GM18951 (cell line): ENCODE data around the gene CFAP92.

Experiments used
- POLR2A ChIP-seq: IDR thresholded peaks from 4 replicates; pipeline ENCODE4 v1.6.1; 2011; ENCODE audit warnings: mild to moderate bottlenecking; ENCODE audit not compliant: insufficient read length, insufficient read depth; ENCODE audit errors: extremely low read depth
- in situ Hi-C: fragments of 300-500 bp; cut with MboI; formaldehyde crosslinking; loops from one replicate; pipeline ENCODE4 v1.12.0; 2022; ENCODE audit warnings: low sequenced_read_pairs, mixed read lengths, inconsistent platforms; ENCODE audit not compliant: unreplicated experiment

The CFAP92 gene, protein sequence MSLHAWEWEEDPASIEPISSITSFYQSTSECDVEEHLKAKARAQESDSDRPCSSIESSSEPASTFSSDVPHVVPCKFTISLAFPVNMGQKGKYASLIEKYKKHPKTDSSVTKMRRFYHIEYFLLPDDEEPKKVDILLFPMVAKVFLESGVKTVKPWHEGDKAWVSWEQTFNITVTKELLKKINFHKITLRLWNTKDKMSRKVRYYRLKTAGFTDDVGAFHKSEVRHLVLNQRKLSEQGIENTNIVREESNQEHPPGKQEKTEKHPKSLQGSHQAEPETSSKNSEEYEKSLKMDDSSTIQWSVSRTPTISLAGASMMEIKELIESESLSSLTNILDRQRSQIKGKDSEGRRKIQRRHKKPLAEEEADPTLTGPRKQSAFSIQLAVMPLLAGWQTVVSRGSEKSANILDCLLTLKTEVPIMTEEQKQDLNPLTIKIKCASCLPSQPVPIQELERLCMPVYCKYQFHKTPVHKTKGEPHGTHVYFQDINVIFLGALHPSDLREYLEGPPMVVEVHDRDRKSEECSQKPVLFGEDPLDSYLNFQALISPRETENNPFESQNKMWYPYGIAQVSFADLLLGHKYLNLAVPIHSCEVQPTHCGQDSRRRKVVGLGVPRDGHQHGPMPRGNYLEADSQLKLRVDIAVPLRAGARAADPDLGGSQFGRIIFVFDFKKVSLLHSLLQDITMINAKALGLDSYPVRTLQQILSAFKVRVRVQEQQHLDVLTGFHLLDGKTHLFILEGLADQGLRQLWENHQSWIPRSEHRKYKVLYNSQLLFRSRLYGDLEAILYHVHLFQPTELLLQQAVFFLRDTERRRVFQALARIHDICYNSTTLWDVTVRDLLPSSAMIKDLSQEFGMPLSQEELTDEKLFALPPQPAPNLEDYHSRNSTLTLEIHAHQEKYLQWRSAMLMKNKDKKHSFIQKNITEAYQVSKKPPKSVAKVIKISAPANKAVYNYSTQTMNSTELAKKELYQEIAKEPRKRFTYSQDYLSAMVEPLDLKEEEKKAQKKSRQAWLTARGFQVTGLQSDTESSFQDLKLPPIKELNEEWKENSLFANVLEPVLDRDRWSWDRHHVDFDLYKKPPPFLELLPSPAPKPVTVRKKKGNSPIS

DNA sequence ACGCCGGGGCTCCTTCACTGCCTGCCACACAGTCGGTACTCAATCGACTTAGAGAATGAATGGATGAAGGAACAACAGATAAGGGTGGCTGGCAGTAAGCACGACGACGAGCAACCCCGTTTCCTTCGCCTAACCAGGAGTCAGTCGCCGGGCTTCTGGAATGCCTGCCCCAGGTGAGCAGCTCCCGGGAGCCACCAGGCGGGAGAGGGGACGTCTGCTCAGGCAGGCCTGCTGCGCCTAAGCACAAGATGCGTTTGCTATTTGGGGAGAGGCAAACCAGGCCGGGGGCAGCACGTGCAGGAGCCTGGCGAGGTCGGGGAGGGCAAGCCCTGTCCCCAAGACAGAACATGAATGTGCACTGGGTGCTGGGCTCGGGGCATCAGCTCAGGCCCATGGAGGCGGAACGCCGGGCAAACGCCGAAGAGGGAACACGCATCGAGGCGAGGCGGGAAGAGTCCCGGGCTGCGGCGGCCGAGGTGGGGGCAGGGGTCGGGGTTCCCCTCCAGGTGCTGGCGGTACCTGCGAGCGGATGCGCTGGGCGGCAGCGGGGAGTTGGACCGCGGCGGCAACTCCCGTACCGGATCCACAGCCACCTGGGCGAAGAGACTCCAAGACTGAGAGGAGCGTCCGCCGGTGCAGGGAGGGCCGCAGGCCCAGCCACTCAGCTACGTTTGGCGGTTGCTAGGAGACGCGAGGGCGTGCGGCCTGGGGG lies at the start of gene CFAP92:
CFAP92 (minus strand) TSS at position 616 of the 712 bp plus-strand sequence. CDS start 772 bp downstream, outside the sequence.
- TF ChIP-seq POLR2A = no peak

DNA sequence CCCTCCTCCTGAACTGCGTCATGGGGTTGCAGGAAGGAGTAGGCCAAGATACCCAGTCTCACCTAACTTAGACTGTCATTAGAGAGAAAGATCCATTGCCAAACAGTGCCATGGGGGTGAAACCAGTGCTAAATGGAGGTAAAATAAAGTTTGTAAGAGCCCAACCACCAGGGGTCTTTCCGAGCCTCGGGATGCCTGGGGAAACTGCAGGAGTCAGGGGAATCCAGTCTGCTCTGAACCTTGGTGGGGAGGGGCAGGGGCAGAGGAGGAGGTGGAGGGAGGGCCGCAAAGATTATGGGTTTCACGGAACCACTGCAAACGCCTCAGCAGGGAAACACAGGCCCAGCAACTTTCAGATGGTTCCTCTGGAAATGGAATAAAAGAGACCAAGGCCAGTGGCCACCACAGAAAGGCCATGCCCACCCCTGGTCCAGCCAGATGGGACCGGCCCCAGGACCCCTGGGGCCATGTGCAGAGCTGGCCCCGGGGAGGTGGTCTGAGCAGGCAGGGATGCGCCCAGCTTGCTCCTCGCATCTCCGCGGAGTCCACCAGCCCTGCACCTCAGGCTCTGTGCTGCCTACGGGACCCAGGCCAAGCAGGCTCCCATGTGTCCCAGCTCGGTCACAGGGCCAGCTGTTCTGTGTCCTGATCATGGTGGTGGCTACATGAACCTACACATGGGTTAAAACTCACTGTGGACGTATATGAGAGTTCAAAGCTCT lies 46.9 kb upstream of the CFAP92 start:
- in situ Hi-C loops = no loop called here
- TF ChIP-seq POLR2A = no peak

More for the DNA sequence above, at the start of gene CFAP92:
- in situ Hi-C loops = no loop called here

DNA sequence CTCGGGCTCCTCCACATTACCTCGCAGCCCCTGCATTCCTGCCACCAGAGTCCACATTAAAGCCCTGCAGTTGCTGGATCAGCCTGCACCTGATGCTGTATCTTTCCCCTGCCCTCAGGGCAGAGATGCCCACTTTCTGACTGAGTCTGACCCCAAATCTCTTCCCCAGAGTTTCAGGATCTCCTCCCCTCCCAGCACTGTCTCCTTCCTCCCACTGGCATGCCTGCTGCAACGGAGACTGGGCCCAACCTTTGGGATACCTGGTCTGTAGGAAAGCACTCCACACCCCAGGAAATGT lies 46.1 kb upstream of the CFAP92 start:
- in situ Hi-C loops = no loop called here
- TF ChIP-seq POLR2A = no peak

DNA sequence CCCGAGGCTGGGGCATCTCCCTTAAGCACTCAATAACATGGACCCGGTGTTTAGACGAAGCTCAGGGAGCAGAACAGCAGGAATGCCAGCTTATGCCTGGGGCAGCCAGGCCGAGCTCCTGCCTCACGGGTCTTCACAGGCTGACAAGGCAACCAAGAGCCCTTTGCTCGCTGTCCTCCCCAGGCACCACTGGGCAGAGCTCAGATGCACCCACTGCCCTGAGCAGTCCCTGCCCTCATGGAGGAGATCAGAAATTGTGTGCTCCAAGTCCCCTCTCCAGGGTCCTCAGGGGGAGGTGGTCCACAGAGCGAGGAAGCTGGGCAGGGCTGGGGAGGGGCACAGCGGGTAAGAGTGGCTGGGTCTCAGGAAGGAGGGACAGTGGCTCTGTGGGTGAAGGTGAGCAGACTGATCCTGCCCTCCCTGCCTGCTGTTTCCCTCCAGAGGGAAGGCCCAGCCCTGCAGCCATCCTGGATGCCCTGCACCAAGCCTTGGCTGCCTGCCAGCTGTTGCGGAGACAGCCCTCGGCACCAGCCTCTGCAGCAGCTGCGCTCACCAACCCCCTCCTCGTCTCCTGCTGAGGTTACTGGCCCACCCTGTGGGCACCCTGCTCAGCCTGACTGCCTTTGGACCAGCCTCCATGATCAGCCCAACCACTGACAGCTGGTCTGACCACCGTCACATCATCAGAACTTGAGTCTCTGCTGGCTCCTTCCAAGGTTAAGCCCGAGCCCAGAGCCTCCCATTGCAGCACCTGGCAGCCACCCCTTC lies 45.6 kb upstream of the CFAP92 start:
- in situ Hi-C loops = no loop called here

DNA sequence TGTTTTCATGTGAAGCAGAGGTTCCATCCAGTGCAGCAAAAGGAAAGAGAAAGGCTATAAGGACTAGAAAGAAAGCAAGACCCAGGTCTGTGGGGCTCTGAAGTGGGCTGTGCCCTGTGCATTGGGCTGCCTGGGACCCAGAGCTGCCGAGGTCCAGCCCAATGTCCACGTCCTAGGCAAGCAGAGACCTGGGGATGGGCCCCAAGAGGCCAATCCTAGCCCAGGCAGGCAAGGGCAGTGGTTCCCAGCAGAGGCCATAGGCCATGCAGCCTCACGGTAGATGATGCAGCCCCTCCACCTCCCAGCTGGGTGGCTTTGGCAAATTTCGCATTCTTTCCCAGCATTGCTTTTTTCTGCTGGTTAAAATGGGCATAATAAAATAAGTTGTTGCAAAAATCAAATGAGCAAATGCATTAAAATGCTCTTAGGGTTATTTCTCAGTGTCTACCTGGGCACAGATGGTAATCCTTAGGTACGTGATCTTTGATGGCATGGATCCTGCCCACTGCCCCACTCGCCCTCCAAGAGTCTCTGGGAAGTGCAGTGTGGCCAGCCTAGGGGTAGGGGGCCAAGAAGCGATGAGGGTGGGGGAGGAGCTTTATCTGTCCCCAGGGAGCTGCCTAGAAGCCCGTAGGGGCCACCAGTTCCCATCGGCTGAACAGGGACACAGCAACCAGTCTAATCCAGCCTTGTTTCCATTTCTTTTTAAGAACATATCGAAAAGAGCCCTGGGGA lies 44.4 kb upstream of the CFAP92 start:
- no peak for TF ChIP-seq POLR2A
- in situ Hi-C loops = no loop called here

More for the DNA sequence above, 45.6 kb upstream of the CFAP92 start:
- no peak for TF ChIP-seq POLR2A

DNA sequence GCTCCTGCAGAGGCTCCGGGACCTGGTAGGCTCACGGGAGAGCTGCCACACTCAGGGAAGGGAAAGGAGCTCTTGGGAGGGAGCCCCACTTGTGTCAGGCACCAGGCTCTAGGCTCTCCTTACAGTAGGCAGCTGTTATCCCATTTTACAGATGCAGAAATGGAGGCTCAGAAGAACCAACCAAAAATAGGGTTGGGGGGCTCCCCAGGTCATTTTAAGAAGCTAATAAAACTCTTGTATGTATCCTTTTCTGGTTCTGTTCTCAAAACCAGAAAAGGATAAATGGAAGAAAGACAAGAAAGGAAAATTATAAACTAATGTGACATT lies 43.2 kb upstream of the CFAP92 start:
- in situ Hi-C loops = no loop called here
- no peak for TF ChIP-seq POLR2A

DNA sequence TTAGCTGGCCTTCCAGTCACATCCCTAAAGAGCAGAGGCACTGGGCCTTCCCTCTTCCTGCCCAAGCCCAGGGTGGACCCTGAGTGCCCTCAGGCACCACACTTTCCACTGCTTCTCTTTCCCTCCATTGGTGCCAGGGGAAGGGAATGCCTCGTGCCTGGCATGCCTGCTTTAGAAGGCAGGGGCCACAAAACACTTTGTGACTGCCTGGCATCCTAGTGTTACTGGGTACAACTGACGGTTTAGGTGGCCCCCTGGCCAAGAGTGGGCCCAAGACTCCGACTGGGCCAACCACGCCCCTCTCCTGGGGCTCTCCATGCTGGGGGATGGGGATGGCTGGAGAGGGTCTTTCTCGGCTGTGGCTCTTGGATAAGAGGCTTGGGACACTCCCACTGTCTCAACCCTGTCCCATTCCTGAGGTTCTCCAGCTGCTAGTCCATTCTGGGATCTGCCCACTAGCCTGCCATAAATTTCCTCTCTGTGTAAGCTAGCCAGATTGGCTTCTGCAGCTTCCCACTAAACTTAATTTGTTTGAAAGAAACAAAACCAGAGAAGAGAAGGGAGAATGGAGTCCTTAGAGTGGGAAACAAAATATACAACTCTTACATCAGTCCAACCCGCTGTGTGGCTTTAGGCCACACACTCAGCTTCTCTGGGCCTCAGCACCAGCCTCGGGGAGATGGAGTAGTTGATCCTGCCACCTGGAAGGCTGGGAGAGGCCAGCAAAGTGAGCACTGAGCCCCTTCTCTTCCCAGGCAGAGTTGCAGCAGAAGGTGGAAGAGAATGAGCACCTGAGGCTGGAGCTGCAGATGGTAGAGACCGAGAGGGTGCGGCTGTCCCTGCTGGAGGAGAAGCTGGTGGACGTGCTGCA lies 42.6 kb upstream of the CFAP92 start:
- in situ Hi-C loops = no loop called here
- TF ChIP-seq POLR2A = no peak

DNA sequence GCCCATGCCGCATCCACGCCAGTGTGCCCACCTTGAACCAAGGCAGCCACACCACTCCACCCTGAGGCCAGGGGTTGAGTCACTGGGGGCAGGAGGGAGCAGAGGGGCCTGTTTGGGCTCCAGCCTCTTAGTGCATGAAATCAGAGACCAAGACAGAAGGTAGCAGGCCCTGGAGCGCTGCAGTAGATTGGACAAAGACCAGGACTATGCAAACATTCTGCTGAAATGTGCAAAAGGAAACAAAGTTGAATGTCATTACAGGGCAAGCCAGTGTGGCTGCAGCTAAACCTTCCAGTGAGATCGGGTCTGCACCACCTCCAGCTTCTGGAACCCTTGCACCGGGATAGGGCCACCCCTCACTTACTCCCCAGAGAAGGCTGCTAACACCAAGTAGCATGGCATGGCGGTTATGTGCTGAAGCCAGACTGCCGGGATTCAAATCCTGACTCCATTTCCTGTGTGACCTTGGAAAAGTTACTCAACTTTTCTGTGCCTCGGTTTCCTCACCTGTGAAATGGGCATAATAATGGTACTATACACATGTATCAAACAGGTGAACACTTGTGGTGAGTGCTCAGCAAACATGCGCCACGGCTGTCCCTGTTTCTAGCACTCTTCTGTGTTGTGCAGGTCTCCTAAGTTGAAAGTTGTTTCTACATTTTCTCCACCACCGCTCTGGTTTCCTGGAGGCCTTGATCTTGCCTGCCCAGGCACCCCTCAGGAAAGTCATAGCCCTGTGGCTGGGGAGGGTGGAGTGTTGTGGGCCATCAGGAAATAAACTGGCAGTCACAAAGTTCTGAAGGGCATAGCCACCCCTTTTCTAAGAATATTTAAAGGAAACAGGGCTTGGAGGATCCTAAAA lies 41.7 kb upstream of the CFAP92 start:
- in situ Hi-C loops = no loop called here
- no peak for TF ChIP-seq POLR2A

DNA sequence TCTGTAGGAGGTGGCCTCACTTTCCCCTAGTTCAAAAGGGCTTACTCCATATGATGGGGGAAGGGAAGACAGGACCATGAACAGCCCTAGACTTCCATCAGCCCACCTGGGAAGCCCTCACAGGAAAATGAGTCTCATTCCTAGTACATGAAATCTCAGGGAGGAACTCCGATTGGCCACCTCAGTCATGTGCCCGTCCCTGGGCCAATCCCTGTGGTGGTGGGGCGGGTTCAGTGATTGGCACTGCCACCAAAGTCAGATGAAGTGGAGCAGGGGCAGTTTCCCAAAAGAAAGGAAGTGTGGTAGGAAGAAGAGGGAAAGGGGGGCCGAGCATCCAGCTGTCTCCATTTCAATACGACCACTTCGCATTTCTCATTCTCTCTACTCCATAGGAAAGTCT lies 40.8 kb upstream of the CFAP92 start:
- TF ChIP-seq POLR2A = no peak
- in situ Hi-C loops = no loop called here
